Endothelial cell of umbilical vein (primary cell): ENCODE data around the gene SPPL3. TPM values are rescaled to one million over a fixed set of nuclear protein-coding genes. Genes with fewer than 3 reads are reported as not detected.

ENCODE experiments used
- BruUV-seq: library from RNA; stranded (reverse); fragments of 400-500 nt; replicated peaks from 2 replicates; lab custom pipeline; 2021; lab: Mats Ljungman, UMichigan
- CTCF ChIA-PET: fragments of 300-600, 350-600 bp; sonication (Branson Sonifier 250); formaldehyde crosslinking; loops from one replicate; lab custom pipeline; 2021; ENCODE audit warnings: antibody characterized with exemption, inconsistent platforms; lab: Charles Lee
- POLR2A ChIA-PET: fragments of 300-600, 350-600 bp; sonication (Branson Sonifier 250); formaldehyde crosslinking; loops from one replicate; lab custom pipeline; 2021; ENCODE audit warnings: antibody characterized with exemption, inconsistent platforms; lab: Charles Lee
- DNase-seq: peaks from one replicate; pipeline ENCODE4 v3.0.0-alpha.2; 2011; ENCODE audit warnings: low read depth, low spot score
- FAIRE-seq: peaks from 2 replicates; lab custom pipeline; 2011; peaks lifted over from hg19 to GRCh38; lab: Jason Lieb, UNC
- H2AFZ ChIP-seq: 2 replicates; pipeline ENCODE4 v1.6.0; 2012; ENCODE audit warnings: low read depth, low read length, control low read depth, inconsistent platforms
- H3K27ac ChIP-seq: 2 replicates; pipeline ENCODE4 v1.5.1; 2011; ENCODE audit warnings: low read depth, mild to moderate bottlenecking, control low read depth, low read length, moderate library complexity; ENCODE audit not compliant: insufficient read depth
- H3K27me3 ChIP-seq, 2 experiments: 2 replicates each; pipeline versions ENCODE4 v1.6.0 to v1.6.1; 2011; ENCODE audit warnings: low read length in 2 of 2, mixed read lengths in 1 of 2; ENCODE audit not compliant: control insufficient read depth in 2 of 2, insufficient read depth in 2 of 2
- H3K36me3 ChIP-seq, 2 experiments: 2 replicates in 1 of 2; 3 replicates in 1 of 2; pipeline ENCODE4 v1.5.1; 2011; ENCODE audit warnings: low read length in 2 of 2, mild to moderate bottlenecking in 1 of 2, moderate library complexity in 1 of 2; ENCODE audit not compliant: control insufficient read depth in 2 of 2, insufficient read depth in 2 of 2; ENCODE audit errors: extremely low read depth in 1 of 2
- H3K4me1 ChIP-seq: 3 replicates; pipeline ENCODE4 v1.5.1; 2011; ENCODE audit warnings: mild to moderate bottlenecking, low read length; ENCODE audit not compliant: control insufficient read depth, insufficient read depth; ENCODE audit errors: extremely low read depth
- H3K4me2 ChIP-seq: 2 replicates; pipeline ENCODE4 v1.6.1; 2011; ENCODE audit warnings: low read length, control low read depth, mixed read lengths; ENCODE audit not compliant: insufficient read depth
- H3K4me3 ChIP-seq, 3 experiments: fragments of 200-600 bp in 1 of 3; sonication (generic), shearing (Covaris generic) in 1 of 3; replicated peaks in 1 of 3; 2 replicates each; pipeline ENCODE4 v1.5.1; 2011 to 2016; ENCODE audit warnings: control low read depth in 3 of 3, low read length in 3 of 3, mild to moderate bottlenecking in 2 of 3, inconsistent platforms in 1 of 3, low read depth in 1 of 3, moderate library complexity in 1 of 3; ENCODE audit not compliant: insufficient read depth in 1 of 3
- H3K79me2 ChIP-seq: 2 replicates; pipeline ENCODE4 v1.6.0; 2012; ENCODE audit warnings: low read length, inconsistent platforms; ENCODE audit not compliant: control insufficient read depth, insufficient read depth
- H3K9ac ChIP-seq: replicated peaks from 2 replicates; pipeline ENCODE3; 2011; ENCODE audit warnings: low read length, control low read depth; ENCODE audit not compliant: insufficient read depth; ENCODE audit errors: extremely low read depth
- H3K9me1 ChIP-seq: replicated peaks from 3 replicates; pipeline ENCODE4 v1.6.0; 2011; ENCODE audit warnings: mild to moderate bottlenecking, low read length; ENCODE audit not compliant: control insufficient read depth, insufficient read depth; ENCODE audit errors: extremely low read depth
- H3K9me3 ChIP-seq: replicated peaks from 2 replicates; pipeline ENCODE4 v1.5.1; 2012; ENCODE audit warnings: low read length, inconsistent platforms; ENCODE audit not compliant: control insufficient read depth, insufficient read depth
- H4K20me1 ChIP-seq: replicated peaks from 2 replicates; pipeline ENCODE3; 2011; ENCODE audit warnings: mild to moderate bottlenecking, low read length; ENCODE audit not compliant: control insufficient read depth, insufficient read depth; ENCODE audit errors: extremely low read depth
- CTCF ChIP-seq, 2 donors: IDR thresholded peaks; 1 replicate in 1 of 2; 2 replicates in 1 of 2; pipeline ENCODE4 v1.5.1; 2011; ENCODE audit warnings: low read length in 2 of 2, mild to moderate bottlenecking in 2 of 2, moderate library complexity in 2 of 2, control low read depth in 1 of 2, inconsistent platforms in 1 of 2, low read depth in 1 of 2; ENCODE audit not compliant: insufficient read depth in 1 of 2; ENCODE audit errors: extremely low read depth in 1 of 2
- EZH2 ChIP-seq: IDR thresholded peaks from 2 replicates; pipeline ENCODE4 v1.6.1; 2012; ENCODE audit warnings: borderline replicate concordance, low read depth, mild to moderate bottlenecking, moderate library complexity, low read length, inconsistent platforms; ENCODE audit not compliant: severe bottlenecking
- FOS ChIP-seq: IDR thresholded peaks from 2 replicates; pipeline ENCODE4 v1.6.1; 2011; ENCODE audit warnings: mild to moderate bottlenecking, low read length, moderate library complexity, borderline replicate concordance; ENCODE audit not compliant: insufficient read depth
- GATA2 ChIP-seq: IDR thresholded peaks from 2 replicates; pipeline ENCODE4 v1.7.0; 2011; ENCODE audit warnings: low read depth, mild to moderate bottlenecking, moderate library complexity, mixed read lengths, low read length; ENCODE audit not compliant: insufficient read length, insufficient read depth
- JUN ChIP-seq: IDR thresholded peaks from 2 replicates; pipeline ENCODE4 v1.6.1; 2011; ENCODE audit warnings: borderline replicate concordance, low read depth; ENCODE audit not compliant: insufficient read length, insufficient read depth
- MAX ChIP-seq: IDR thresholded peaks from 2 replicates; pipeline ENCODE4 v1.6.1; 2011; ENCODE audit not compliant: insufficient read depth, insufficient read length
- MYC ChIP-seq: IDR thresholded peaks from one replicate; pipeline ENCODE4 v1.6.1; 2011; ENCODE audit warnings: mild to moderate bottlenecking, low read depth, low read length
- POLR2A ChIP-seq: IDR thresholded peaks from 2 replicates; pipeline ENCODE4 v1.6.1; 2012; ENCODE audit warnings: low read depth, mild to moderate bottlenecking, control low read depth, low read length
- POLR2AphosphoS5 ChIP-seq: IDR thresholded peaks from 2 replicates; pipeline ENCODE4 v1.6.1; 2012; ENCODE audit warnings: low read depth, mild to moderate bottlenecking, control low read depth, low read length, moderate library complexity; ENCODE audit not compliant: insufficient read depth
- dilution Hi-C: fragments of 300-500 bp; cut with MboI; formaldehyde crosslinking; loops from one replicate; pipeline ENCODE4 v1.15.0; 2019; ENCODE audit warnings: low sequenced_read_pairs; ENCODE audit not compliant: extremely low pct_ligation_motif_present
- intact Hi-C: fragments of 100-400 bp; cut with micrococcal nuclease; formaldehyde crosslinking; loops from one replicate; pipeline ENCODE4 v1.10.0; 2022
- polyA plus RNA-seq, 4 experiments: library from polyadenylated mRNA; depleted of rRNA in 3 of 4; stranded (reverse) in 3 of 4; unstranded in 1 of 4; fragments of >200 nt; gene quantifications; 2 replicates each; pipeline versions ENCODE4 v1.2.1 to v1.2.3, GENCODE V29; 2011 to 2012; ENCODE audit warnings: missing spikeins in 1 of 4
- total RNA-seq: library from RNA; stranded (reverse); gene quantifications from 2 replicates; pipeline ENCODE4 v1.2.3, GENCODE V29; 2021

The SPPL3 gene
- total and polyA plus RNA-seq, 2 donors (not counting 3 experiments of a cell fraction or from before 2014, with no cell fraction given): 30.6 to 53.0 TPM

- TF ChIP-seq POLR2A (no peak), MYC (no peak), FOS (no peak), GATA2 (no peak), MAX (no peak), JUN (no peak), CTCF (IDR thresholded peaks at IDR 0.05; ENCODE audit: extremely low read depth in 1 of 2, insufficient read depth in 1 of 2, low read depth in 1 of 2, low read length in 2 of 2) (no peak), POLR2AphosphoS5 (no peak), EZH2 (no peak)
- Histone ChIP-seq H3K79me2 (peaks cover 11% of the 10 kb centered on the region), H3K4me1 (peaks cover 2% of the 10 kb centered on the region), H3K4me2 (no peak overlapping the region), H2AFZ (no peak overlapping the region), H3K27ac (no peak overlapping the region), H3K4me3 (no peak overlapping the region), H3K27me3 (no peaks in the 10 kb centered on the region), H3K9me3 (no peaks in the 10 kb centered on the region), H3K36me3 (no peaks in the 10 kb centered on the region), H3K9me1 (no peaks in the 10 kb centered on the region), H3K9ac (no peak overlapping the region), H4K20me1 (peaks cover 13% of the 10 kb centered on the region)
- FAIRE-seq (no peak), DNase-seq (no peak)
- POLR2A ChIA-PET: no interaction called here
- intact Hi-C loops (no loop called here), dilution Hi-C loops (no loop called here)
- CTCF ChIA-PET: interaction anchor here (0.6 to 1.6 kb wide), 2 partner anchors 11 to 23 kb away, joined by 4 to 5 read pairs; no protein-coding TSS in a partner anchor
- no TSS peak for BruUV-seq
Observed at GRCh38 chr12:120830966-120831365, 73.2 kb downstream of the SPPL3 start.
